GM18520 (cell line): Measurements from ENCODE around the gene FAM120A.

Experiments used
- ATAC-seq: cut with Tn5 transposase; IDR thresholded peaks from one replicate; pipeline ENCODE4 v1.9.1; 2021; ENCODE audit not compliant: unreplicated experiment

Gene FAM120A

DNA sequence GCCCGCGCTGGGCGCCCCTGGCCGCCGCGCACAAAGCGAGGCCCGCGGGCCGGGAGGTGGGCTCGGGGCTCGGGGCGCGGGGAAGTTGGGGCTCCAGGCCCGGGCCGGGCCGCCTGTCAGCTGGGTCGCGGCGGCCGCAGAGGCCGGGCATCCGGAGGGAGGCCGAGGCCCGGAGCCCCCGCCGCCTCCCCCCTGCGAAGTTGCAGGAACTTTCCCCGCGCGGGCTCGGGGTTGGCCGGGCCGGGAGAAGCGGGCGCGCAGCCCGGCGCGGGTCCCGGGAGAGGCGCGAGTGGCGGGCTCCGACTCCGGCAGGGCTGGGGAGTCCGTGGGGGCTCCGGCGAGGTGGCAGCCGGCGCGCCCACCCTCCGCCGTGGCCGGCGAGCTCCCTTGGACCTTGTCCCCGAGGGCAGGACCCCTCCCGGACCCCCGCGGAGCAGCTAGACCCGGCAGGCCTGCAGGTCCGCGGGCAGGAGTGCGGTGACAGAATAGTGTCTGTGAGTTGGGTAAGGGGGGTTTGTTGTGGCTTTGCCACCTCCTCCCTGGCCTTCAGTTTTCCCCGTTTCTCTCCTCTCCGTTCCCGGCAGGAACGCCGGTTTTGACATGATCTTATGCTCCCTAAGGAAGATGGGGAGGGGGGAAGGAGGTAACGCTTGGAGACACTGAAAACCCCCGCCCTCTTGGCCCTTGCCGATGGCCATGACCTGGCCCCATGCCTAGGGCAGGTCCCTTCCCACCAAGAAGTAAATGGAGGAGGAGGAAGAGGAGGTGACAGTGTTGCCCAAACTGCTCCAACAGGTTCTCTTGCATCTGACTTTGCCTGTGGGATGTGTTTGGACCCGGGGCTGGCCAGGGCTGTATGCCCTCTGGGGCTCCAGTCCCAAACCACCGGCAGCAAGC lies 125.8 kb downstream of the FAM120A start:
- ATAC-seq: no peak

DNA sequence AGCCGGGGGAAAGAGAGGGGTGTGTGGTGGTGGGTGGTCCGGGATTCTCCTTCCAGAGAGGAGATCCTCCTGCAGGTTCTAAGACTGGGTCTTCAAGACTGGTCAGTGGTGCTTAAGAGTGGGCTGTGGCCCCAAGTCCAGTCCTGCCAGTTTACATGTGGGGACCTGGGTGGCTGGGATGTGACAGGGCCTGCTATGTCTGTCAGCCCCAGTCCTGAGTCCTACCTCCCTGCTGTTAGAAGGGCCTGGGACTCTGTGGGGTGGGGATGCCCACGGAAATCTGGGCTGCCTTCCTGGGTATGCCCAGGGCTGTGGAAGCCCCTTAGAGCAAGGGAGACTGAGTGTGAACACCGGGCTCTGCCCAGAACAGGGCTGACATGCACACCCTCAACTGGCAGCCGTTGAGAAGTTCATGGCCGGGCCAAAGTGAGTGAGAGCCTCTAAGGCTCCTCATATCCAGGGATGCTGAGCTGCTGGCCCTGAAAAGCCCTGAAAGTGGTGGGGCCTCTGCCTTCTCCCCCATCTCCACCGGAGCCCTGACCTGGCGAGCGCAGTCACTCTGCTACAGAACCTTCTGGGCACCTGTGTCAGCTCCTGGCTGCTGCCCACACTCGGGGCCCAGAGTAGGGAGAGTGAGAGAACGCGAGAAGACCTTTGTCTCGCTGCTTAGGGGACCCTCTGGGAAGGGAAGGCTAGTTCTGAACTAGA lies 126.6 kb downstream of the FAM120A start:
- no peak for ATAC-seq

DNA sequence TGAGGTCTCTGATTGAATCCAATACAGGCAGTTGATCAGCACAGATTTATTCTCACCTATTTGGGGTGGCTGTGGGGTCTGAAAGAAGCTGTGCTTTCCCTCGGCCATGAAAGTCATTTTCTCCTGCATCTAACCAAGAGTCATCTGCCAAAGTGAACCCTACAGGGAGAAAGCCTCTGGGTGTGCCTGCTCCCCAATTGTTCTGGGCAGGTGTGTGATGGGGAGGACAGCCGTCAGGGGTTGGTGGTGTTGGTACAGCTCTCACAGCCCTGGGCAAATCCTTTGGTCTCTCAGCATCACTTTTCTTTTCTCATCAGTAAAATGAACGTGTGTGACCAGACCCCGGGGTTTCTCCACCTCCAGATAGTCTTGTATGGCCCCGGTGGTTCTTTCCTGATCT lies 127.4 kb downstream of the FAM120A start:
- ATAC-seq: no peak

DNA sequence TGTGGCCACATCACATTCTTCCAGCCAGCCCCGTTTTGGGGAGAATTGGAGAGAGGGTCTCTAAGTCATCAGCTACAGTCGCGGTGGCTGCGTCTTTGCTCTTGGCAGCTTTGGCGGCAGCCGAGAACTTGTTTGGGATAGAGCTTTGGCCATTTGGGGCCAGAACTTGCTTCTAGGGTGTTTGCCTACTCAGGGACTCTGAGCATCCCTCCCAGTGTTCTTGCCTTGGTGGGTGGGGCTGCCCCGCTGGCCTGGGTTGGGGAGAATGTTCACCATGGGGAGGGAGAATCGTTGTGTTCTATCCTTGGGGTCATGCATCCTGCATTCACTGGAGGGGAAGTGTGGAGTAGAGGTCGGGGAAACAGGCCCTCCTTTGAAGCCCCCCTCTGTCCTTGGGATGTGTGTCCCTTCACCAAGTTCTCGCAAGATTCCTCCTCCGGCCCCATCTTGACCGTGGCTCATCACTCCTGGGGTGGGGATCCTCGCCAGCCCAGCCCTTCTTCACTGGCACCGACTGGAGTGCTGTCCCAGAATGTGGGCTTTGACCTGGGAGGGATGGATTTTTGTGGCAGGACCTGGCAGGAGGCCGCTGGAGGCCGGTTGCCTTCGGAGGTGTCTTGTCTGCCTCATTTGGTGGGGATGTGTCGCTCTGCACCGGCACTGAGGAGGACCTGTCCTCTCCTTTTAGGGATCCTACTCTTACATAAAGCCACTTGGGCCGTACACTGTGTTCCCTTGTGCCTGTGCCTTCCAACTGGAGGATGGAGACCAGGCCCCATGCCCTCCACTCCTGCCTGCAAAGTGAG lies 128.4 kb downstream of the FAM120A start:
- no peak for ATAC-seq

DNA sequence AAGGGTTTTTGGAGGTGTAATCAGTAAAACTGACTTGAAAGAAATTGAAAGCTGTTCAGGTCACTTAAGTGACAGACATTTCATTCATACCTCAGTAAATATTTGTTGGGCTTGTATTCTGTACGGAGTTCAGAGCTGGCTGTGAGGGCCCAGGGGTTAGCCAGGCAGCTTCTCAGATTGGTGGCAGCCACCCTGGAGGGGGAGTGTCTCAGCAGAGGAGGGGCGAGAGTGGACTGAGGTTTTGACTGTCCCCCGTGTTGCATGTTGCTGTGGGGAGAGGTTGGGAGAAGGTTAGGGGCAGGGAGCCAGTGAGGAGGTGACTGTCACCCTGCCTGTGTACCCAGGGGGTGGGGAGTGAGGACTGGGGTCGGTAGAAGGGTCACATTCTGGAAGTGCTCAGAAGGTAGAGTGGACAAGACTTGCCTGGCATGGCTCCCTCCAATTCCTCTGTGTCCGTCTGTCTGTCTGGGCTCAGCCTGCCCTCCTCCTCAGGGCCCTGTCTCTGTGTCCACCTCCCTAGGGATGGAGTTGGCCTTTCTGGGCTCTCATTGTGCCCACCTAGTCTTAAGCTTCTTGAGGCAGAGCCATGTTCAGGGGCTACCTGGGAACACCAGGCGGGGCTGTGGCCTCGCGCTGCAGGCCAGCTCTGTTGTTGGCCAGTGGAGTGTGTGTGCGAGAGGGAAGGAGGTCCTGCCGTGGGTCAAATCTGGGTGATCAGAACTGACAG lies 129.3 kb downstream of the FAM120A start:
- no peak for ATAC-seq

DNA sequence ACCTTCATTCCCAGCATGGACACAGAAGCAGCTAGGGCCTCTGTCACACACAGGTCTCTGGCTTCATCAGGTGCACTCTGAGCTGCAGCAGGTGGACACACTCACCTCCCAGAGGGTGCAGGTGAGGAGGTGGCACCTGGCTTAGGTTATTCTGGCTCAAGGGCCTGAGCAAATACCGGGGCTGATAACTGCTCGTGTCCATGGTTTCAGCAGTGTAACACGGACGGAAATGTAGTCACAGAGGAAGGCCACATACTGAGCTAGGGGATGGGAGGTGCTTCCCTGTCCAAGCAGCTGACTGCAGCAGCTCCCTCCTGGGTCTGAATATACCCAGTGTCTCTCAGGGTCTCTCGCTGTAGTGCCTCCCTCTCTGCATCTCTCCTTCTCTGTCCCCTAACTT lies 130.6 kb downstream of the FAM120A start:
- no peak for ATAC-seq

DNA sequence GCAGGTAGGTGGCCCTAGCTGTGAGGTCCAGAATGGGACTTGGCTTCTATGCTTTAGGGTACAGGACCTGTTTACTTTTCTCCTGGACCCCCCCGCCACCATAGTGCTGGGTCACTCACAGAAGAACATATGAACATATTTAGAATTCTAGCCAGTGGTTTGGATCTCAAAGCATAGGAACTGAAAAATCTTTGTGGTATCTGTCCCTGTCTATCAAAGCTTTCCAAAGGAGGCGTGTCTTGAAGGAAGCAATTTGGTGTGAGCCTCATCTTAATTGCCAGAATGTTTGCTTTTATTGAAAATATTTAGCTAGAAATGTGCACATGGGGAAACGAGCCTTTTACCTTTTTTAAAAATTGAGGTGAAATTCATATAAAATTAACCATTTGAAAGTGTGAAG lies 131.1 kb downstream of the FAM120A start:
- ATAC-seq: no peak

DNA sequence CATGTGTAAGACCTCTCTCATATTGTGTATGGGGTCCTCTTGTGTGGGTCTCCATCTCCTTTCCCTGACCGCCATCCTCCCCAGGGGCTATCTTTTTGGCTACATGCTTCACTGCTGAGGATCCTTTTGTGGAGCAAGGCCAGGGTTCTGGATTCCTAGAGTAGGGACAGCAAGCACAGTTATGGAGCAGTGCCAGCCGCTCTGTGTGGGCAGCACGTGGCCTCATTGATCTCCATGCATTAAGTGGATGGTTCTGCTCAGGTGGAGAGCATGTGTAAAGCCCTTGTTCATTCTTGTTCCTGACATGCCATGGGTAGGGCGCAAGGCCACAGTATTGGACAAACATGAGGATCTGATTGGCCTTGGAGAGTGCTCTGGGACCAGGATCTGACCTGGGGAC lies 133.8 kb downstream of the FAM120A start:
- ATAC-seq: no peak

DNA sequence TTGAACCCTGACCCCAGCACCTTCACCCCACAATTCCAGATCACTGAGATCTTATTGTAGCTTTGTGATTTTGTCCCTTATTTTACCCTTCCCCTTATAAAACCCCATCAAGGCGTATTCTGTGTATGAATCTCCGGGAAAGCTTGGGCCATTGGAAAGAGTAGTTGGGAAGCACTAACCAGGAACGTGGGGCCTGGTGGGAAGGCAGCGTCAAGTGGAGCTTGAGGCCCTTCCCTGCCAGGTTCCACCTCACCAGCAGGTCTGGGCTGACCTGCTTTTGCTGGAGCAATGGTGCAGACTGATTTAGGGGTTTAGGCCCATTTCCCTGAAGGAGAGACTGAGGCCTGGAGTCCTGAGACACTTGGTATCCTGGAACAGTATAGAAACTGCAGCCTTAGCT lies 134.2 kb downstream of the FAM120A start:
- no peak for ATAC-seq

DNA sequence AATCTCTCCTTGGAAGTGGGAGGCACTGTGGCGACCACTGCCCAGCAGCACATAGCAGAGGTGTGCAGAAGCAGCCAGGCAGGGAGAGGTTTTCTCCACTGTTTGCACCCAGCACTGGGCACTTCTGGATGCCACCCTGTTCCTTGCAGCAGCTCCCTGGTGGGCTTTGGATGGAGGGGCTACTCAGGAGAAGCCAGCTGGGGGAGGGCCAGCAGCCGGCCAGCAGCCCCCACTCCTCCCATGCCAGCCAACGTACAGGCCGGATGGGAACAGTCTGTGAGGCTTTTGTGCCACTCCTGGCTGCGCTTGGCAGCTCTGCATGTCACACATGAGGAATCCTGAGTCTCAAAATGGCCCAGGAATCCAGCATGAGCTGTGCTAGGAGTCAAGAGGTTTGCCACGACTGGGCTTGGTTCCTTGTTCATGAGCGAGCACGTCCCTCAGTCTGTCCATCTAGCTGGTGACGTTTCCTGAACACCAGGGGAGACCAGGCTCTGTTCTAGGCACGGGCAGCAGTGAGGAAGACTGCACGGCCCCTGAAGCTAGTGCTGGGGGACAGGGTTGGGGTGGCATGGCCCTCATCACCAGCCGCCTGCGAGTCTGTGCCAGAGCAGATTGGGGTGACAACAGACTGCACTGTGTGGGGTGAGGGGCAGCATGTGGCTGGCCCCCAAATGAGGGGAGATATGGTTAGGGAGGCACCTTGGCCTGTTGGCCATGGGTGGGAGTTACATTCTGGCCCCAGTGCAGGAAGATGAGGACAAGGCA lies 135.0 kb downstream of the FAM120A start:
- ATAC-seq: no peak

DNA sequence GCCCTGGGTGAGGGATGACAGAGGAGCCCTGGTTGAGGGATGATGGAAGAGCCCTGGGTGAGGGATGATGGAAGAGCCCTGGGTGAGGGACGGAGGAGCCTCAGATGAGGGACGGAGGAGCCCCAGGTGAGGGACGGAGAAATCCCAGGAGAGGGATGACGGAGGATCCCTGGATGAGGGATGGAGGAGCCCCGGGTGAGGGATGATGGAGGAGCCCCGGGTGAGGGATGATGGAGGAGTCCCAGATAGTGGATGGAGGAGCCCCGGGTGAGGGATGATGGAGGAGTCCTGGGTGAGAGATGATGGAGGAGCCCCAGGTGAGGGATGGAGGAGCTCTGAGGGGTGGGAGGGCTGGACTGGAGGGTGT lies 135.8 kb downstream of the FAM120A start:
- ATAC-seq: no peak

DNA sequence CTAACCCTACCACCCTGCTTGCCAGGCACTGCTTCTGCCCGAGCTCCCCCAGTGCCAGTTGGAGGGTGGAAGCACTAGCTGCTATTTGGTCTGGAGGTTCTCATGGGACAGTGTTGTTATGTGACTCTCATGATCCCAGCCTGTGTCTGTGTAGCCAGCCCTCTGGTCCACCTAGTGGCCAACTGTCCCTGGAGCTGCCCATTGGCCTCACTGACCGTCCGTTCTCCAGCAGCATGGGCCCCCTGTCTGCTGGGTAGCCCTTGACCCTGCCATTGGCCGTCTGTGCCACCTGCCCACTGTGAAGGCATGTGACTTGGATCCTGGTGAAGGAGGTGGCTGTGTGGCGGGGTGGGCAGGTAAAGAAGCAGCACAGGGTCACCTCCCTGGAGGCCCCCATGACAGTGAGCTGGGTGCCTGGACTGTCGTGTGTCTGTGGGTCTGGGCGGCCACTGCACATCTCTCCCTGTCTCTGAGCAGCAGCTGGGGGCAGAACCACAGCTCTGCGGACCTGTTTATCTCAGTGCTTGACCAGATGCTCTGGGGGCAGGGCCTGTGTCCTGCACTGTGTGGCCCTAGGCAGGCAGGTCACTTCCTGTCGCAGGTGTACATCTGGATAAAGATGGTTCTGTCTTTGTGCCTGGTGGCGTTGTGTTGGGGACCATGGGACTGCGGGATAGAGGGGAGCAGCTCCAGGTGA lies 136.3 kb downstream of the FAM120A start:
- no peak for ATAC-seq

DNA sequence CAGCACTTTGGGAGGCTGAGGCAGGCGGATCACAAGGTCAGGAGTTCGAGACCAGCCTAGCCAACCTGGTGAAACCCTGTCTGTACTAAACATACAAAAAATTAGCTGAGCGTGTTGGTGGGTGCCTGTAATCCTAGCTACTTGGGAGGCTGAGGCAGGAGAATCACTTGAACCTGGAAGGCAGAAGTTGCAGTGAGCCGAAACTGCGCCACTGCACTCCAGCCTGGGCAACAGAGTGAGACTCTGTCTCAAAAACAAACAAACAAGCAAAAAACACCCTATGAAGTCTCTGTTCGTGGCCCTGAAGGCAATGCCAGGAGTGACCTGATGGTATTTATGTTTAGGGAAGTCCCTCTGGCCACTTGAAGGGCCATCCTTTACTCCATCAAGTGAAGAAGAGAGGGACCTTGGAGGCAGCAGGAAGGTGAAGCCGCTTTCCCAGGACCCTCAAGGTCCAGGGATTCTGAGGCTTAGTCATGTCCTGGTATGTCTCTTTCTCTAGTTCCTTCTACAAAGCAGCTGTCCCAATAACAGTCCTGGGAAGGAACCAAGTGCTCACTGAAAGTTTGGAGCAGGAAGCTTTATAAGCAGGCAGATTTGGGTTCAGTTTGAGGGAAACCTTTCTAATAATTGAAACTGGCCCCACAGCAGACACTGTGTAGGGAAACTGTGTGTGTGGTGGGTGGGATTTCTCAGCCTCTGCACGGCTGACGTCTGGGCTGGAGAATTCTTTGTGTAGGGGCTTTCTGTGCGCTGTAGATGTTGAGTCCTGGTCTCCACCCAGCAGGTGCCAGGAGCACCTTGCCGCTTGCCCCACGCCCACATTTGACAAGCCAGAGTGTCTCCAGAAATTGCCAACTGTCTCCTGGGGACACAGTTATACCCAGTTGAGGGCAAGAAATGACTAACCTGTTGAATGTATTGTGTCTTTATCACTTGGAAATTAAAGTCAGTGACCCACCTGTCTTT lies 137.4 kb downstream of the FAM120A start:
- no peak for ATAC-seq

DNA sequence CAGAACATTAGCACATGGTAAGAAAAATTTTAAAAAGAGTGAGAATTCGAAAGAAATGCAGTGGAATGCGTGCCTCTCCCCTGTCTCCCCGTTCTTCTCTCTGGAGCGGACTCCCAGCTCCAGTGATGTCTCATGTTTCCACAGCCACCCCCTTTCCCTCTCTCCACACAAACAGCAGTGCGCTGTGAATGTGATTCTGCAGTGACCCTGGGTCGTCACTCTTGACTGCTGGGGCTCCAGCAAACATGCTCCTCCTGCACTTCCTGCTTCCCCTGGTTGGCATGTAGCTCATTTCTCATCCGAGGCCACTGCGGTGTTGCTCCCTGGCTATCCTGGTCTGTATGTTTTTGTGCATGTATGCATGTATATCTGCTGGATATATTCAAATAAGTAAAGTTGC lies 138.2 kb downstream of the FAM120A start:
- no peak for ATAC-seq

DNA sequence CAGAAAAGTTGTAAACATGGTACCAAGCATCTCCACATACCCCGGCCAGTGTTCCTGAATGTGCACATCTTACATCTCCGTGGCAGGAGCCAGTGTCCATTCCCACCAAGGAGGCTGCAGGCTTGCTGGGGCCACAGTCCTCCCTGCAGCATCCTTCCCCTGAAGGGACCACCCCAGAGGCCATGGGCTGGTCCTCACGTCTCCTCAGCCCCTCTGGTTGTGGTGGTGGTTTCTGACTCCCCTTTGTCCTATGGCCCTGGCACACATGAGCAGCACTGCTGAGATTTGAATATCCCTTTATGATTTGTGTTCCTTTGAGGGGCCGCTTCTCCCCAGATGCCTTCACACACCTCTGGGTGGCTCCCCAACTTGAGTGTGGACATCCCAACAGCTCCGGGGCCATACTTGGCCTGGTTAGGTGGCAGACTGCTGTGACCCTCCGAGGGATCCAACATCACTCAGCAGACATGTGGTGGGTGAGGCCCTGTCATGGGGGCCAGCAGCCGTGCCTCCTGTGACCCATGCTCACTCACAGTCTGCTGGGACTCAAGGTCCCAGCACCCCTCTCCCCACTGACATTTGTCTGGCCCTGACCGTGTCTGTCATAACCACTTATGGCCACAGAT lies 139.2 kb downstream of the FAM120A start:
- ATAC-seq: no peak

DNA sequence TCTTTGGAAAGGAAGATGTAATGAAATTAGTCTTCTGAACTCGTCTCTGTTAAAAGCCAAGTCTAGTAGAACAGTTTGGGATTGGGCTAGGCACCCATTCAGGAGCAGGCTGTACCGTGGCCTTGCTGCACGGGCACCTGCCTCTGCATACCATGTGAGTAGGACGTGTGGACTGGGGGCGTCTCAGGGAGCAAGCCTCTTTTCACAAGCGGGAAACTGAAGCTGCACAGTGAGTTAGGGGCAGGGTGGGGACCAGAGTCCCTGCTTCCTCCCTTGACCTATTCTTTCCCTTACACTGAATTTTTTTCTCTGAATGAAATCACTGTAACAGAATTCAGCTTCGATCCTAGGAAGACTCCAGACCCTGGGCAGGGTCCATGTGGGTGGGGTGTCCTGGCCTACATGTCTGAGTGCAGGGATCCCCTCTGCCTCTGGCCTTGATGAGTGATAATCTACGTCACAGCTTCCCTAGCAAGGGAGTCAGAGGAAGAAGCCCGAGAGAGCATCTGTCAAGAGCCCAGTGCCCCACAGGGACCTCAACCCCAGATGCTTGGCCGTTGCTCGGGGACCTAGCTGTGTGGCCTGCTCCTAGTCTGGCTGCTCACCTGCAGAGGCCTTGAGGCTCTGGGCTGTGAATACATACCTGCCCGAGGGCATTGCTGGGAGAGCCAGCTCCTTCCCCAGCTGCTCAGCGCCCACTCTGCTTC lies 140.0 kb downstream of the FAM120A start:
- ATAC-seq: no peak

DNA sequence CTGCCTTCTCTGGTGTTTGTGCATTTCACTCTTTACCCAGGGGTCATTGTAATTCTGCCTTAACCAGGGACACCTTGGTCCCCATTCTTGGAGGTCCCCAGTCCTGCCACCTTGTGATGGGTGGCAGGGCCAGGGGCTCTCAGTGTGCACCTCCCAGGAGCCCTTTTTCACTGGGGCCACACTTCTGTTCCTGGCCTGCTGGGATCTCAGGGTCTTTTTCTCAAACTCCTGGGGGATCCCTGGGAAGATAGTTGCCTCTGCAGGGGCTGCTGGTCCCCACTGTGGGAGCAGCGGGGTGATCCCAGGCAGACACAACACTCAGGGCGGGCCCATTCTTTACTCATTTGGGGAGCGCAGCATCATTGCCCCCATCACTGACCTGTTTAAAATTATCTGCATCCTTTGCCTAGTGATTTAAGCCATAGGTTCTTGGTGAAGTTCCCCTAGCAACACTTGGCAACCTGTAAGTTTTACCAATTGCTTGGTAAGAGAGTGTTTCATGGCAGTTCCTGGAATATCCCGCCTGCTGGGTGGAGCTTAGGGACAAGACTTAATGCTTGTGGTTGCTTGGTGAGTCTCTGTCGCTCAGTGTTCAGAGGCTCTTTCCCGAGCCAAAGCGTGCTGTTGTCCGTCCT lies 140.6 kb downstream of the FAM120A start:
- ATAC-seq: no peak
